ENCODE results near the gene PLCL1.
A peak's percentile ranks its signal among the peaks of the same experiment; 100 is the strongest.
"Not testable (repeated sequence)": the region's sequence is repeated elsewhere in the genome, so short reads cannot be mapped to it uniquely, and the experiment has no call there.

Gene PLCL1

GRCh38 chr2:198137733-198138132 lies 333.3 kb downstream of the PLCL1 start:
- no peak for DNase-seq

DNA sequence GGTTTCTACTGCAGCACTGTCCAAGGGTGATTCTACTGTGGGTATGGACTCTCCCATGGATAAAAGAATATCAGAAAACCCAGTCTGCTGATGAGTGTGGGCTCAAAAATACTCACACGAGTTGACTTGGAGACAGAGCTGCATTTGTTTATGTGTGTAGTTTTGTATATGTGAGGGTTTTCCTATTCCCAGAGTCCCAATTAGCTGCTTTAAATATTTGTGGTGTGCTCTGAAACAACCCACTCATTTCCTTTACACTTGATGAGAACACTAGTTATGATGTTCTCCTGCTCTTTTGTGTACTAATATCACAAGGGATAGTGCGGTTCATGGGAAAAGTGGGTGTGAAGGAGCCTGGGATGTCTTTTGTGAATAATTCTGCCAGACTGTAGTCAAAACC lies 337.3 kb downstream of the PLCL1 start:
- DNase-seq: no peak

DNA sequence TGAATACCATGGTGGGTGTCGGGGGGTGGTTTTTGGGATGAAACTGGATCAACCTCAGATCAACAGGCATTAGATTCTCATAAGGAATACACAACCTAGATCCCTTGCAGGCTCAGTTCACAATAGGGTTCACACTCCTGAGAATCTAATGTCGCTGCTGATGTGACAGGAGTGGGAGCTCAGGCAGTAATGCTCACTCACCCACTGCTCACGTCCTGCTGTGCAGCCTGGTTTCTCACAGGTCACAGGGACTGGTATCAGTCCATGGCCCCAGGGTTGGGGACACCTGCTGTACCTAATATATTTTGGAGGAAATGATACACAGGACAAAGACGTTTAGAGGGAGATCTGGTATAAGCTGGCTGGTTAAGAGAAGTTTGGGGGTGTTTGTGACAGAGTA lies 338.8 kb downstream of the PLCL1 start:
- no peak for DNase-seq

DNA sequence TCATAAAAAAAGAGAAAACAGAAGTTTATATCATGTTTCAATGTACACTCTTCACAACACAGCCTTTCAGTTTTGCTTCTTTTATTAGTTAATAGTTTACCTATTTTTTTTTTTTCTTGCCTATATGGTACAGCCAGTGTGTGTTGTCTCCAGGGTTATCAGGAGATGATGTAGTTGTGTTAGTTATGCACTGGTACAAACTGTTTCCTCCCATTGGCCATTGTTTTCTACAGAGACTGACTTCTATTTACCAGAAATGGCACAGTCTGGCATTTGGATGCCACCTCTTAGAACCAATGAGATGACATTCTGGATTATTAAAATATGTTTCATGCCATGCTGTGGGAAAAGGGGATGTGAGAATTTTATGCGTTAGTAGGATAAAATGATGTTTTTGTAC lies 339.4 kb downstream of the PLCL1 start:
- DNase-seq: no peak

DNA sequence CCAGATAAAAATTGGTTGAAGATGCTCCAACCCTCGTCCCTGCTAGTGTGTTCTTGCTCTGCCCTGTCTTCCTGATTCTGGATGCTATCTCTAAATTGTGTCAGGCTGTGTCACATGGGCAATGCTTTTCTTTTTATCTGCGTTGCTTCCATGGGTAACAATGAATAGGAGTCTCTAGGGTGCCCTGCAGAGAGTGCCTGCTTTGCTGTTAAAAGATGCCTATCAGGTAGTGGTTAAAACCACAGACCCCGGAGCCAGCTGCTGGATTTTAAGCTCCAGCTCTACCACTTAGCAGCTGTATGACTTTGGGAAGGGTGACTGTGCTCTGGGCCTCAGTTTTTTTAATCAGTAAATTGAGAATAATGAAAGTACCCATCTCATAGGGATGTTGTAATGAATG lies 340.3 kb downstream of the PLCL1 start:
- peak; percentile 41 for DNase-seq

DNA sequence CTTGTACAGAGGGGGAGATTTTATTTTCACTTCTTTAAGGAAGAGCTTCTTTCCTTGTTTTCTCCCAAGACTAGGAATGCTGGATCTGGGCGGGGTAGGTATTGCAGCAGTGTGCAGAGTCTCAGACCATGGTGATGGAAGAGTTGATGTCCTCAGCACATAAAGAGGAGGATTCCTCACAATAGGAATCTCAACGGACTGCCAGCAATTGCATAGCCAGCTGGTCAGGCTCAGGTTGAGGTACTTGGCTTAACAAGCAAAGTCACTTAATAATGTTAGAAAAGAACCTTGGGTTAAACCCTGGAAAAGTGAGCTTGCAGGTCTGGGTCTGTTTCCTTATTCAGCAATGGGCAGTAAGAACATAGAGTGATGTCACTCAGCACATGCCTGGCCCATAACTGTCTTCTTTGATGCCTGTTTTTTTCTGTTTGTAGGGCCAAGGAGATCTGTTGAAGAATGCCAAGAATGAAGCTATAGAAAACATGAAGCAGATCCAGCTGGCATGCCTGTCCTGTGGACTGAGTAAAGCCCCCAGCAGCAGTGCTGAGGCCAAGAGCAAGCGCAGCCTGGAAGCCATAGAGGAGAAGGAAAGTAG lies 342.1 kb downstream of the PLCL1 start:
- DNase-seq: no peak

DNA sequence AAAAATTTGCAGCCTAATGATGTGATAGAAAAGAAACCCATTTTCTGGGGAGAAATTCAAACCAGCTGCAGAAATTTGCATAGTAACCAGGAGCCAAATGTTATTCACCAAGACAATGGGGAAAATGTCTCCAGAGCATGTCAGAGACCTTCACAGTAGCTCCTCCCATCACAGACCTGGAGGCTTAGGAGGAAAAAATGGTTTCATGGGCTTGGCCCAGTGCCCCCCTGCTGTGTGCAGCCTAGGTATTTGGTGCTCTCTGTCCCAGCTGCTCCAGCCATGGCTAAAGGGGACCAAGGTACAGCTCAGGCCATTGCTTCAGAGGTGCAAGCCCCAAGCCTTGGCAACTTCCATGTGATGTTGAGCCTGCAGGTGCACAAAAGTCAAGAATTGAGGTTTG lies 352.9 kb downstream of the PLCL1 start:
- DNase-seq: no peak

DNA sequence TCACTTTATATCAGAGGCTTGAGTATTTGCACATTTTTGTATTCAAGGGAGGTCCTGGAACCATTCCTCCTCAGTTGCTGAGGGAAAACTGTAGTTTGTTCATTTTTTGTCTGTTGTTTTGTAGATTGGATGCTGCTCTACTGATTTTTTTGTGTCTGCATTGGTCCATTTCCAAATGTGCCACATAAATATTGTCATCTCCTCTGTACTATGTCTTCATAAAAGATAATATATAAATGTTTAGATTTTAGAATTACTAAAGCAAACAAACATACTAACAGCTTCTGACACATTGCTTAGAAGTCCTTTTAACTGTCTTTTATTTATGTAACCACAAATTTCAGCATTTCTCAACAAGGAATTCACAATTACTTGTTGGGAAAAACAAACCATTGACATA lies 356.8 kb downstream of the PLCL1 start:
- no peak for DNase-seq

DNA sequence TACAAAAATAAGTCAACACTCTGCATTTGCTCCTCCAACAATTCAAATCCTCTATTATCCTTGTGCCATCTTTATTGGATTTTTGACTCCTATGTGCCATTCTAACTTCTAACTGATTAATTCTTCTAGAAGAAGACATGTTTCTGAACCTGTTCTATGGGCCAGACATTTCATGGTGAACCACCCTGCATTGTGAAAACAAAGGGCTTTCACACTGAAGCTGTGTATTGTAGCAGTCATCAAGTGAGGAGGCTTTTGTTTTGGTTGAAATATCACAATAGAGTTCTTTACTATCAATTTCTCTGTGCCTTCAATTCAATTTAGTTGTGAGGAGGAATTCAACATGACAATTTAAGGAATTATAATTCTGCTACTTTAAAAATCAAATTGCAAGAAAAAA lies 357.9 kb downstream of the PLCL1 start:
- DNase-seq: no peak

GRCh38 chr2:198164843-198165242 lies 360.4 kb downstream of the PLCL1 start:
- no peak for DNase-seq

DNA sequence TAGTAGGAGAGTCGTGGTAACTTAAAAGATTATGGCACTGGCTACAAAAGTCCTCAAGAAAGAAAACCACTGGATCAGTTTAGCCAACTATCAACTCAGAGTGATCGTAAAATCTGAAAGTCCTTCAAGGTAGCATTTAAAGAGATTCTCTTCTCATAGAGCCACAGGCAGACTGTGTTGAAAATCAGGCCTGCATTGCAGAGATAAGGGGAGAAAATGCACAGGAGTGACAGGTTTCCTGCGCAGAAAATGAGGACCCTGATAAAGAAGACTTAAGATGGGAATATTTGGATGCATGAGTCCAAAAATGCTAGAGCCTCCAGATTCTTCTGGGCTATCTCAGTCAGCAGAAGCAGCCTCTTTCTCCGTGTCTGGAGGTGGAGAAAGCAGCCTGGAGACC lies 360.9 kb downstream of the PLCL1 start:
- no peak for DNase-seq

GRCh38 chr2:198167346-198167745 lies 363.0 kb downstream of the PLCL1 start:
- DNase-seq: no peak

- no peak for DNase-seq
Observed at GRCh38 chr2:198168651-198169050, 364.3 kb downstream of the PLCL1 start.

DNA sequence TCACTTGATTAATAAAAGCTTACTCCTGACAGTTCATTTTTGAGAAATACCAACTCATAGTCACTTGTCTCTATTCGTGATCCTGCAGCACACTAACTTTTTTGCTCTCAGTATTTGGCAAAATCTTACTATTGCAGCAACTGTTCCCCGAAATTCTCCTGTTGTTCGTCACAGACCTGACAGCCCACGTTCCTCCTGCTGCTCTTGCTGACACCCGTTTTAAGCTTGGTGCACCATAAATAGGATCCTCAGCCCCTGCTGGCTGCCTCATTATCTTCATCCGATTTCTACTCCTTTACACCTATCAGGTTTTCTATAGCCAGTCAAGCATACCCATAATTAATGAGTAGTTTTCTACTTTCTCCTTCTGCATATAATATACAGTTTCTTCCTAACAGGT lies 368.8 kb downstream of the PLCL1 start:
- DNase-seq: no peak

- DNase-seq: no peak
Observed at GRCh38 chr2:198173864-198174263, 369.5 kb downstream of the PLCL1 start.

GRCh38 chr2:198175271-198175670 lies 370.9 kb downstream of the PLCL1 start:
- DNase-seq: no peak

GRCh38 chr2:198177040-198177439 lies 372.6 kb downstream of the PLCL1 start:
- DNase-seq: no peak

GRCh38 chr2:198178766-198179165 lies 374.4 kb downstream of the PLCL1 start:
- DNase-seq: no peak

DNA sequence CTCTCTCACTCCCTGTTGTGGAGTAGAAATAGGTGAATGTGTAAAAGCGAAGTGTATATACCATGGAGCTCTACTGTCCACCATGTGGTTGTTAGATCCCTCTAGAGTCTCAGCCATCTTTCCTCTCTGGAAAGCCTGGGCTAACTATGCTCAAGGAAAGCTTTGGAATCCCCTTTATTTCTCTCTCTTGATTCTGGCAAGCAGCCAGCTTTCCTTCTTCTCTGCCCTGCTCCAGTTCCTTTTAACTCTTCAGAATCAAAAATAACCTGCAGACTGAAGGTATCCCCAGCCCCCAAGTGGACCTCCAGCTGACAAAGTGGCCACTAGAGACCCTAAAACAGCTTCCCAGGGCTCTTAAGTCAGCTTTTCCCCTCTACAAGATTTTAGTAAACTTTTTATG lies 381.9 kb downstream of the PLCL1 start:
- no peak for DNase-seq

DNA sequence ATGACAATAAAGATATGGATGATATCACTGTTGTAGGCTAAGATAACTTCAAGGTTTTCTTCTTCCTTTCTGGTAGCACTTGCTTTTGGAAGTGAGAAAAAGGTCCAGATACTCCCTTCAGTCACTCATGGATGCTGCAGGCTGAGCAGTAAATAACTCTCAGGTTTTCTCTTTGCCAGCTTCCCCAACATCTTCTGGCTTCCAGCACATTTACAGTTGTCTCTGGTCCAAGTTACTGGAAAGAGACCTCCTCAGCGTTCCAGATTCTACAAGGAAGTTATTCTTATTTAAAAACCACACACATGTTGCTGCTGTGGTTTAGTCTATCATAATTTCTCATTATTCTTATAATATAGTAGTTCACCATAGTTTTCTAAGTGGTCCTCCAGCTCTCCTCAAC lies 383.4 kb downstream of the PLCL1 start:
- DNase-seq: no peak

DNA sequence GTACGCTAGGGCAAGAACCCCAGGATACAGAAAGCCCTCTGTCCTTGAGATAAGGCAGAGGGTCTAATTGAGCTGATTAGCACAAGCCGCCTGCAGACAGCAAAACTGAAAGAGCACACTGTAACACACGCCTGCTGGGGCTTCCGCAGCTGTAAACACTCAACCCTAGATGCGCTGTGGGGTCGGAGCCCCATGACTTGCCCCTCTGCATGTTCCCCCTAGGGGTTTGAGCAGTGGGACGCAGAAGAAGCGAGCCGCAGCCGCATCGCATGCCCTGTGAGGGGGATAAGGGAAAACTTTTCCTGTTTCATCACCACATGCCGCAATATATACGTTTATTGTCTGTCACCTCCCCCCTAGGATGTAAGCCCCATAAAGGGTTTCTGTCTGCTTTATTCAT lies 384.6 kb downstream of the PLCL1 start:
- DNase-seq: no peak

GRCh38 chr2:198191651-198192050 lies 387.3 kb downstream of the PLCL1 start:
- no peak for DNase-seq

- not testable (repeated sequence) for DNase-seq
Observed at GRCh38 chr2:198196556-198196955, 392.2 kb downstream of the PLCL1 start.
